Mesothelial cell of epicardium (in vitro differentiated cells): ENCODE data around the gene FSIP2. TPM values are rescaled to one million over a fixed set of nuclear protein-coding genes. Genes with fewer than 3 reads are reported as not detected.

ENCODE experiments used
- DNase-seq, 2 experiments: peaks; one replicate each; pipeline ENCODE4 v3.0.0; 2021; ENCODE audit warnings: low spot score in 2 of 2; ENCODE audit not compliant: unreplicated experiment in 2 of 2
- H3K27ac Mint-ChIP-seq: 2 replicates; pipeline ENCODE4 v1.8.0; 2021; ENCODE audit warnings: mixed read lengths
- H3K27me3 Mint-ChIP-seq: 2 replicates; pipeline ENCODE4 v1.8.0; 2021; ENCODE audit warnings: low read depth, mixed read lengths
- H3K36me3 Mint-ChIP-seq: 2 replicates; pipeline ENCODE4 v1.8.0; 2021; ENCODE audit warnings: mixed read lengths
- H3K4me1 Mint-ChIP-seq: 2 replicates; pipeline ENCODE4 v1.8.0; 2021; ENCODE audit warnings: mixed read lengths
- H3K4me3 Mint-ChIP-seq: 2 replicates; pipeline ENCODE4 v1.8.0; 2021; ENCODE audit warnings: mild to moderate bottlenecking, moderate library complexity, mixed read lengths
- H3K9me3 Mint-ChIP-seq: 2 replicates; pipeline ENCODE4 v1.8.0; 2021; ENCODE audit warnings: mixed read lengths
- CTCF ChIP-seq: fragments of 200-600 bp; sonication (generic); IDR thresholded peaks from one replicate; pipeline ENCODE4 v1.5.0; 2021; ENCODE audit warnings: antibody characterized with exemption; ENCODE audit not compliant: unreplicated experiment
- total RNA-seq: library from RNA; stranded (reverse); gene quantifications from 3 replicates; pipeline ENCODE4 v1.2.1, GENCODE V29; 2021

FSIP2 gene
- total RNA-seq, 1 donor from 2014 or later, result 25.2 TPM

- Mint-ChIP-seq H3K27ac (no peak overlapping the region), H3K4me3 (no peak overlapping the region), H3K36me3 (peaks cover 21% of the 10 kb centered on the region), H3K9me3 (peaks cover 74% of the 10 kb centered on the region), H3K4me1 (no peaks in the 10 kb centered on the region), H3K27me3 (no peaks in the 10 kb centered on the region)
- TF ChIP-seq CTCF, result no peak
- no peak for DNase-seq
Measured at GRCh38 chr2:185807351-185807750, 68.7 kb downstream of the FSIP2 start.

- H3K36me3 Mint-ChIP-seq, result peaks cover 26% of the 10 kb centered on the region
- H3K27me3 Mint-ChIP-seq, result no peaks in the 10 kb centered on the region
- no peaks in the 10 kb centered on the region for H3K4me1 Mint-ChIP-seq
- peaks cover 71% of the 10 kb centered on the region for H3K9me3 Mint-ChIP-seq
- DNase-seq, result no peak
- no peak for TF ChIP-seq CTCF
- no peak overlapping the region for H3K27ac Mint-ChIP-seq
- no peak overlapping the region for H3K4me3 Mint-ChIP-seq
Measured at GRCh38 chr2:185811580-185811979, 73.0 kb downstream of the FSIP2 start.

GRCh38 chr2:185813707-185814106, 75.1 kb downstream of the FSIP2 start:
- Mint-ChIP-seq H3K27me3 (no peaks in the 10 kb centered on the region), H3K9me3 (peaks cover 71% of the 10 kb centered on the region), H3K4me3 (no peak overlapping the region), H3K4me1 (no peaks in the 10 kb centered on the region), H3K27ac (no peak overlapping the region), H3K36me3 (peaks cover 32% of the 10 kb centered on the region)
- TF ChIP-seq CTCF, result no peak
- DNase-seq, result no peak

- Mint-ChIP-seq H3K27me3 (no peaks in the 10 kb centered on the region), H3K36me3 (peaks cover 22% of the 10 kb centered on the region), H3K9me3 (peaks cover 75% of the 10 kb centered on the region), H3K27ac (no peak overlapping the region), H3K4me3 (no peak overlapping the region), H3K4me1 (no peaks in the 10 kb centered on the region)
- no peak for TF ChIP-seq CTCF
- no peak for DNase-seq
Measured at GRCh38 chr2:185817991-185818390, 79.4 kb downstream of the FSIP2 start.

GRCh38 chr2:185821467-185821866, 82.9 kb downstream of the FSIP2 start:
- Mint-ChIP-seq H3K4me1 (no peaks in the 10 kb centered on the region), H3K4me3 (no peak overlapping the region), H3K27me3 (no peaks in the 10 kb centered on the region), H3K36me3 (peaks cover 12% of the 10 kb centered on the region), H3K9me3 (peaks cover 63% of the 10 kb centered on the region), H3K27ac (no peak overlapping the region)
- TF ChIP-seq CTCF, result no peak
- DNase-seq, result no peak

GRCh38 chr2:185823773-185824172, 85.2 kb downstream of the FSIP2 start:
- no peak overlapping the region for H3K27ac Mint-ChIP-seq
- no peak overlapping the region for H3K4me3 Mint-ChIP-seq
- TF ChIP-seq CTCF, result no peak
- no peaks in the 10 kb centered on the region for H3K4me1 Mint-ChIP-seq
- H3K27me3 Mint-ChIP-seq, result no peaks in the 10 kb centered on the region
- no peak for DNase-seq
- H3K36me3 Mint-ChIP-seq, result no peaks in the 10 kb centered on the region
- H3K9me3 Mint-ChIP-seq, result peaks cover 42% of the 10 kb centered on the region
